Measurements from ENCODE around the gene FTCD. TPM values are rescaled to one million over a fixed set of nuclear protein-coding genes. Genes with fewer than 3 reads are reported as not detected.
A peak's percentile ranks its signal among the peaks of the same experiment; 100 is the strongest.

Gene FTCD
- total RNA-seq, 2 experiments from 2014 or later = 0.43 TPM; not detected in 1

- no peaks in the 10 kb centered on the region for H3K4me1 Mint-ChIP-seq
- no peak overlapping the region for H3K27ac Mint-ChIP-seq
- H3K9me3 Mint-ChIP-seq = no peaks in the 10 kb centered on the region
- no peaks in the 10 kb centered on the region for H3K27me3 Mint-ChIP-seq
- H3K4me3 Mint-ChIP-seq = no peak overlapping the region
- peaks cover 1% of the 10 kb centered on the region for H3K36me3 Mint-ChIP-seq
- no peak for DNase-seq
These were observed 9.7 kb upstream of the FTCD start for GRCh38 chr21:46165098-46165497.

GRCh38 chr21:46163380-46163779 is 8.0 kb upstream of the FTCD start:
- no peak for DNase-seq
- Mint-ChIP-seq H3K4me3 (no peak overlapping the region), H3K4me1 (no peaks in the 10 kb centered on the region), H3K27me3 (no peaks in the 10 kb centered on the region), H3K27ac (no peak overlapping the region), H3K9me3 (no peaks in the 10 kb centered on the region), H3K36me3 (peaks cover 1% of the 10 kb centered on the region)

GRCh38 chr21:46161633-46162592 is 6.5 kb upstream of the FTCD start:
- no peaks in the 10 kb centered on the region for H3K27me3 Mint-ChIP-seq
- no peak overlapping the region for H3K27ac Mint-ChIP-seq
- no peaks in the 10 kb centered on the region for H3K9me3 Mint-ChIP-seq
- H3K4me1 Mint-ChIP-seq = no peaks in the 10 kb centered on the region
- no peak overlapping the region for H3K4me3 Mint-ChIP-seq
- peaks cover 1% of the 10 kb centered on the region for H3K36me3 Mint-ChIP-seq
- no peak for DNase-seq

- no peaks in the 10 kb centered on the region for H3K9me3 Mint-ChIP-seq
- no peak overlapping the region for H3K4me3 Mint-ChIP-seq
- H3K27me3 Mint-ChIP-seq = no peaks in the 10 kb centered on the region
- H3K36me3 Mint-ChIP-seq = peaks cover 1% of the 10 kb centered on the region
- no peaks in the 10 kb centered on the region for H3K4me1 Mint-ChIP-seq
- DNase-seq = peak; percentile 24
- no peak overlapping the region for H3K27ac Mint-ChIP-seq
These were observed 5.7 kb upstream of the FTCD start for GRCh38 chr21:46160907-46161632.

GRCh38 chr21:46160657-46160906 is 5.2 kb upstream of the FTCD start:
- no peak for DNase-seq
- no peaks in the 10 kb centered on the region for H3K9me3 Mint-ChIP-seq
- no peak overlapping the region for H3K27ac Mint-ChIP-seq
- no peaks in the 10 kb centered on the region for H3K4me1 Mint-ChIP-seq
- H3K36me3 Mint-ChIP-seq = peaks cover 1% of the 10 kb centered on the region
- H3K27me3 Mint-ChIP-seq = no peaks in the 10 kb centered on the region
- no peak overlapping the region for H3K4me3 Mint-ChIP-seq

- no peaks in the 10 kb centered on the region for H3K27me3 Mint-ChIP-seq
- DNase-seq = no peak
- no peak overlapping the region for H3K27ac Mint-ChIP-seq
These were observed 4.7 kb upstream of the FTCD start for GRCh38 chr21:46159841-46160656.

GRCh38 chr21:46159390-46159789 is 4.0 kb upstream of the FTCD start:
- no peaks in the 10 kb centered on the region for H3K9me3 Mint-ChIP-seq
- peaks cover 1% of the 10 kb centered on the region for H3K36me3 Mint-ChIP-seq
- H3K4me1 Mint-ChIP-seq = no peaks in the 10 kb centered on the region
- H3K27ac Mint-ChIP-seq = no peak overlapping the region
- H3K27me3 Mint-ChIP-seq = no peaks in the 10 kb centered on the region
- no peak for DNase-seq
- H3K4me3 Mint-ChIP-seq = no peak overlapping the region

More at GRCh38 chr21:46159841-46160656, 4.7 kb upstream of the FTCD start:
- no peaks in the 10 kb centered on the region for H3K4me1 Mint-ChIP-seq
- peaks cover 1% of the 10 kb centered on the region for H3K36me3 Mint-ChIP-seq
- H3K9me3 Mint-ChIP-seq = no peaks in the 10 kb centered on the region
- H3K4me3 Mint-ChIP-seq = no peak overlapping the region

- no peaks in the 10 kb centered on the region for H3K4me1 Mint-ChIP-seq
- no peaks in the 10 kb centered on the region for H3K9me3 Mint-ChIP-seq
- H3K27ac Mint-ChIP-seq = no peak overlapping the region
- no peak overlapping the region for H3K4me3 Mint-ChIP-seq
- no peak for DNase-seq
- H3K36me3 Mint-ChIP-seq = peaks cover 1% of the 10 kb centered on the region
- no peaks in the 10 kb centered on the region for H3K27me3 Mint-ChIP-seq
These were observed 3.4 kb upstream of the FTCD start for GRCh38 chr21:46158666-46159300.

GRCh38 chr21:46157987-46158451 is 2.6 kb upstream of the FTCD start:
- DNase-seq = no peak
- Mint-ChIP-seq H3K36me3 (peaks cover 1% of the 10 kb centered on the region), H3K4me3 (no peak overlapping the region), H3K27ac (no peak overlapping the region), H3K27me3 (no peaks in the 10 kb centered on the region), H3K9me3 (no peaks in the 10 kb centered on the region), H3K4me1 (no peaks in the 10 kb centered on the region)

GRCh38 chr21:46157396-46157986 is 2.1 kb upstream of the FTCD start:
- no peaks in the 10 kb centered on the region for H3K9me3 Mint-ChIP-seq
- no peaks in the 10 kb centered on the region for H3K27me3 Mint-ChIP-seq
- no peak overlapping the region for H3K27ac Mint-ChIP-seq
- no peak overlapping the region for H3K4me3 Mint-ChIP-seq
- H3K4me1 Mint-ChIP-seq = peaks cover 2% of the 10 kb centered on the region
- DNase-seq = no peak
- H3K36me3 Mint-ChIP-seq = peaks cover 1% of the 10 kb centered on the region

- no peaks in the 10 kb centered on the region for H3K9me3 Mint-ChIP-seq
- no peaks in the 10 kb centered on the region for H3K27me3 Mint-ChIP-seq
- no peak for DNase-seq
- H3K4me3 Mint-ChIP-seq = no peak overlapping the region
- H3K4me1 Mint-ChIP-seq = peaks cover 3% of the 10 kb centered on the region
- H3K27ac Mint-ChIP-seq = no peak overlapping the region
- H3K36me3 Mint-ChIP-seq = peaks cover 1% of the 10 kb centered on the region
These were observed 1.3 kb upstream of the FTCD start for GRCh38 chr21:46156678-46157077.

- H3K27ac Mint-ChIP-seq = no peak overlapping the region
- H3K4me1 Mint-ChIP-seq = peaks cover 3% of the 10 kb centered on the region
- no peak overlapping the region for H3K4me3 Mint-ChIP-seq
- H3K36me3 Mint-ChIP-seq = peaks cover 1% of the 10 kb centered on the region
- H3K9me3 Mint-ChIP-seq = no peaks in the 10 kb centered on the region
- H3K27me3 Mint-ChIP-seq = no peaks in the 10 kb centered on the region
- DNase-seq = no peak
These were observed 933 bp upstream of the FTCD start for GRCh38 chr21:46156378-46156645.

- no peaks in the 10 kb centered on the region for H3K9me3 Mint-ChIP-seq
- H3K27me3 Mint-ChIP-seq = no peaks in the 10 kb centered on the region
- no peaks in the 10 kb centered on the region for H3K36me3 Mint-ChIP-seq
- no peak overlapping the region for H3K27ac Mint-ChIP-seq
- DNase-seq = no peak
- no peak overlapping the region for H3K4me3 Mint-ChIP-seq
- peaks cover 3% of the 10 kb centered on the region for H3K4me1 Mint-ChIP-seq
These were observed 345 bp downstream of the FTCD start for GRCh38 chr21:46154955-46155513.

- Mint-ChIP-seq H3K4me1 (peaks cover 3% of the 10 kb centered on the region), H3K27ac (no peak overlapping the region), H3K36me3 (no peaks in the 10 kb centered on the region), H3K4me3 (no peak overlapping the region), H3K27me3 (no peaks in the 10 kb centered on the region), H3K9me3 (no peaks in the 10 kb centered on the region)
- DNase-seq = no peak
These were observed 1.0 kb downstream of the FTCD start for GRCh38 chr21:46154155-46154954.
